GM12891 (cell line): ENCODE data around the gene GNAT1. TPM values are rescaled to one million over a fixed set of nuclear protein-coding genes. Genes with fewer than 3 reads are reported as not detected.

Experiments
- DNase-seq: peaks from one replicate; pipeline ENCODE4 v3.0.0; 2011; ENCODE audit warnings: low spot score; ENCODE audit not compliant: insufficient read length
- FAIRE-seq: peaks from 2 replicates; lab custom pipeline; 2011; peaks lifted over from hg19 to GRCh38; lab: Jason Lieb, UNC
- PAX5 ChIP-seq: IDR thresholded peaks from 2 replicates; pipeline ENCODE4 v1.6.1; 2011; ENCODE audit warnings: low read length, moderate library complexity, mild to moderate bottlenecking; ENCODE audit not compliant: insufficient read depth, severe bottlenecking
- POLR2A ChIP-seq: IDR thresholded peaks from 2 replicates; pipeline ENCODE4 v1.6.1; 2011; ENCODE audit warnings: low read depth, low read length, control low read depth
- POLR2AphosphoS5 ChIP-seq: IDR thresholded peaks from 2 replicates; pipeline ENCODE4 v1.6.1; 2011; ENCODE audit warnings: low read depth, low read length, control low read depth
- POU2F2 ChIP-seq: IDR thresholded peaks from 2 replicates; pipeline ENCODE4 v1.6.1; 2011; ENCODE audit warnings: low read depth, mild to moderate bottlenecking, control low read depth, low read length, moderate library complexity
- SPI1 ChIP-seq: IDR thresholded peaks from 2 replicates; pipeline ENCODE4 v1.6.1; 2011; ENCODE audit warnings: low read depth, low read length, control low read depth
- TAF1 ChIP-seq: IDR thresholded peaks from 2 replicates; pipeline ENCODE4 v1.6.1; 2011; ENCODE audit warnings: low read depth, low read length, control low read depth
- polyA plus RNA-seq: library from polyadenylated mRNA; unstranded; fragments of >200 nt; gene quantifications from one replicate; pipeline ENCODE4 v1.2.1, GENCODE V29; 2012; ENCODE audit warnings: low read depth, missing spikeins, inconsistent platforms; ENCODE audit not compliant: missing spikeins

The GNAT1 gene
- polyA plus RNA-seq = not detected

DNA sequence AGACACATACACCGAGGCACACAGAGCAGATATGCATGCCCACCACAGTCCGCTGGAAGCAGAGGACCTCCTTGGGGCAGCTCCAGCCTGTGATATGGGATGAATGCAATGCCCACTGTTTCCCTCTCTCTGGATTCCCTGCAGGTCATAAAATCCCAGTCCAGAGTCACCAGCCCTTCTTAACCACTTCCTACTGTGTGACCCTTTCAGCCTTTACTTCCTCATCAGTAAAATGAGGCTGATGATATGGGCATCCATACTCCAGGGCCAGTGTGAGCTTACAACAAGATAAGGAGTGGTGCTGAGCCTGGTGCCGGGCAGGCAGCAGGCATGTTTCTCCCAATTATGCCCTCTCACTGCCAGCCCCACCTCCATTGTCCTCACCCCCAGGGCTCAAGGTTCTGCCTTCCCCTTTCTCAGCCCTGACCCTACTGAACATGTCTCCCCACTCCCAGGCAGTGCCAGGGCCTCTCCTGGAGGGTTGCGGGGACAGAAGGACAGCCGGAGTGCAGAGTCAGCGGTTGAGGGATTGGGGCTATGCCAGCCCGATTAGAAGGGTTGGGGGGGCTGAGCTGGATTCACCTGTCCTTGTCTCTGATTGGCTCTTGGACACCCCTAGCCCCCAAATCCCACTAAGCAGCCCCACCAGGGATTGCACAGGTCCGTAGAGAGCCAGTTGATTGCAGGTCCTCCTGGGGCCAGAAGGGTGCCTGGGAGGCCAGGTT lies at the start of gene GNAT1:
GNAT1 (plus strand) TSS at position 675 of the 725 bp plus-strand sequence. CDS start 116 bp downstream, outside the sequence.
- FAIRE-seq (no peak), DNase-seq (no peak)
- TF ChIP-seq SPI1 (no peak), TAF1 (no peak), POU2F2 (no peak), PAX5 (no peak), POLR2A (no peak), POLR2AphosphoS5 (no peak)

DNA sequence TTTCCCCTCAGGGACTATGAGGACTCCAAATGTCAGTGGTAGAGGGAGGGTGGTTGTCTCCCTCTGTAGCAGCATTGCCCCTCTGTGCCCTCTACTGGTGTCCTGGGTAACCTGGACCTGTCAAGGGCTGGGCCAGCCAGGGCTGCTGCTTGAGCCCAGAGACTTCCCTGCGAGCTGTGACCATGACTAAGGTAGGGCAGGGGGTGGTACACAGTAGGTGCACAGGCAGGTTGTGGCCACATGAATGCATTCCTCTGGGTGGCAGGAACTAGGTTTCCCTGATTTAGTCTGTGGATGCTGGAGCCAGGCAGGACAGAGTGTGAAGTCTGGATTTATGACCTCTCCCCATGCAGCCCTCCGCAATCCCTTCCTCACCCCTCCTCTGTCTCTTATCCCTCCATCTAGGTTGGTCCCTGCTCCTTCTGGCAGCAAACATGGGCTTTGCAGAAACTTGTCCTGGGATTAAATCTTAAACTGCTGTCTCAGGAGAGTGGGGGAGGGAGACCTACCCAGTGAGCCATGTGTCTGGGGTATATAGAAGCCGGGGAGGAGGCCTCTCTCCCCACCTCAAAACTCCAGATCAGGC lies 45.0 kb upstream of the GNAT1 start:
- FAIRE-seq (no peak), DNase-seq (no peak)
- TF ChIP-seq POU2F2 = no peak
- TF ChIP-seq POLR2AphosphoS5 = no peak
- TF ChIP-seq TAF1 = no peak
- no peak for TF ChIP-seq SPI1
- TF ChIP-seq POLR2A = no peak
- TF ChIP-seq PAX5 = no peak

DNA sequence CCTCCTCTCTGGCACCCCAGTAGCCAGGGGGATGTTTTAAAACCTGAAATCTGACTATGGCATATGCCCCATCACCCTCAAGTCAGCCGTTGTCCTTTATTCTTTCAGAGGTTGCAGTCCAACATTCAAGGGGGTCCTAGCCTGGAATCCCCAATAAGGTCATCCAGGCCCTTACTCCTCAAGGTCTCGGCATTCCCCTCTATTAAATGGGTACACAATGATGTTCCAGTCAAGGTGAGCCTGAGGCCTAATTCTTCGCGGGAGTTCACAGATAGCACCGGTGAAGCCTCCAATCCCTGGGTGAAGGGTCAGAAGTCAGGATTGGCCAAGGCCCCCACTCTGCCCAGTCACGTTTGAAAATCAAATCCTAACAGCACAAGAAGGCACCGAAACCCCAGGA lies 44.4 kb upstream of the GNAT1 start:
- FAIRE-seq = no peak
- TF ChIP-seq POLR2AphosphoS5 (no peak), TAF1 (no peak), SPI1 (no peak), POU2F2 (no peak), POLR2A (no peak), PAX5 (no peak)
- no peak for DNase-seq

DNA sequence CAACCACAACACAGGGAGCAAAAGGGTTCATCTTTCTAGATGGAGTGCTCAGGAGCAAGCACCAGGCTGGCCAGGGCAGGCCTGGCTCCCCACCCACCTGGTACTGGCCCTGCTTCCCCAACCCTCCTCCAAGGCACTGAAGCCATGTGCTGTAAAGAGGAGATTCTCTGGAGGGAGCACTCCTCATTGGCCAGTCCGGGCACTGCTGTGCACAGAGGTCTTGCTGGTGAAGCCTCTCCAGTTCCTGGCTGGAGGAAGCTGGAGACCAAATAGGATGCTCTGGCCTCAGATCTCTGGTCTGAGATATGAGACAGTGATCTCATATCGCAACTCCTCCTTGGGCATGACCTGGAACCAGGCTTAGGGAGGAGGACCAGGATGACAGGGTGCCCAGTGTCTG lies 44.0 kb upstream of the GNAT1 start:
- DNase-seq = no peak
- TF ChIP-seq POLR2A = no peak
- TF ChIP-seq PAX5 = no peak
- no peak for TF ChIP-seq POLR2AphosphoS5
- TF ChIP-seq TAF1 = no peak
- no peak for TF ChIP-seq POU2F2
- TF ChIP-seq SPI1 = no peak
- FAIRE-seq = no peak

DNA sequence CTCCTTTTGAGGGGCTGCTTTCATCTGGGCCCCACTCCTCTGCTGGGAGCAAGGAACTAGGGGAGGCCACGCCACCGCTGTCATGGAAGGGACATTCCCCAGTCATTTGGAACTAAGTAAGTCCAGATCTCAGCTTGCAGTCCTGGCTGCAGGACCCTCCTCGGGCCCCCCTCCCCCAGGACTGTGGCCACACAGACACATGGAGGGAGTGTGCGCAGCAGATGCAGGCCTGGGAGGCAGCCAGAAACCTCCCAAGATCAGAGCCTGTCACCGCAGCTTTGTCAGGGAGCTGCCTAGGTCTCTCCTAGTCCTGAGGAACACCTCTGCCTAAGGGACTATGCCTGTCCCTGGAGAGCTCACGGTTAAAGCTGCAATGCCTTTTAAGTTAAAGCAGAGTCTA lies 43.5 kb upstream of the GNAT1 start:
- TF ChIP-seq POLR2AphosphoS5 = no peak
- TF ChIP-seq POU2F2 = no peak
- no peak for TF ChIP-seq POLR2A
- TF ChIP-seq PAX5 = no peak
- no peak for TF ChIP-seq SPI1
- TF ChIP-seq TAF1 = no peak
- FAIRE-seq (no peak), DNase-seq (no peak)

DNA sequence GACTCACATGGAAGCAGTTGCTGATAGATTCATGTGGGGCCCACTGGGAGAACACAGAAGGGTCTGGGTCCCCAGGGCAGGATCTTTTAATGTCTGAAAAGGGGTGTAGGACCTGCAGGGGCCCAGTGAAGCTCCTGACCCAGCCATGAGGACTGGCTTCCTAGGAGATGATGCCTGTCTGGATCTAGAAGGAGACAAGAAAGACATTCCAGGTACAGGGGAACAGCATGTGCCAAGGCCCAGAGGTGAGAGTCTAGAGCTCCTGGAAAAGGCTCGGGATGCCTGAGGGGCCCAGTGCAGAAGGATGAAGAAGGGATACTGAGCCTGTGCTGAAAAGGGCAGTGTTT lies 41.0 kb upstream of the GNAT1 start:
- no peak for TF ChIP-seq TAF1
- TF ChIP-seq POU2F2 = no peak
- TF ChIP-seq PAX5 = no peak
- no peak for TF ChIP-seq POLR2A
- no peak for TF ChIP-seq SPI1
- DNase-seq = no peak
- FAIRE-seq = no peak

DNA sequence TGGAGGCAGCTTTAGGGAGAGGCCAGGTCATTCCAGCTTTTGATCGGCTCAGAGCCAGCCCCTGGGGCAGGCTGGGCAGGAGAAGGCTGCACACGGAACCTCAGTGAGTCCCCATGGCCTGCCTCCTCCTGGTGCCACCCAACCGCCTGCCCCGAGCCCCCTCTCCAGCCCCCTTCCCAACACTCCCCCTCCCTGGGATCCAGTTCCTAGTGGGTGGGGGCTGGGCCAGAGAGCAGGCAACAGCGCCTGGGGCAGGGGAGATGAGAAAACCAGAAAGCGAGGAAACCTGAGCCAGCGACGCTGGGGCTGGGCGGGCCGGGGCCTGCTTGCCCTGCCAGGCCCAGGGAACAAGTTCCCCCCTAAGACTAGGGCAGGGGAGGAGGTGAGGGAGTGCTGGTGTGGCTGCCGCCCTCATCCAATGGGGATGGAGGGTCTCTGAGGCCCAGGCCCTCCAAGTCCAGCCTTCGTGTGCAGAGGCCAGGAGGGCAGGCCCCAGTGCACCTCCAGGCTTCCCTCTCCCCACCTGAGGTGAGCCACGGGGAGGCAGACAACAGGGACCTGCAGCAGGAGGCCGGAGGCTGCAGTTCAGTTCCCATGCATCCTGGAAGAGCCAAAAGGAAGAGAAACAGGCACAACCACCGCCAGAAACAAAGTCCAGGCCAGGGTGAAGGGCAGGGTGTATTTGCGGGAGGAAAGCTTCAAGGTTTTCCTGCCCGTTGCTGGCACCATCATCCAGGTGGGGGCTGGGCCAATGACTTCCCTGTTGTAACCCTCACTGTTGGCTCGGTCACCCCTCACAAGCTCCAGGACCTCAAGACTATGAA lies 40.3 kb upstream of the GNAT1 start:
- no peak for DNase-seq
- TF ChIP-seq POLR2A = no peak
- no peak for TF ChIP-seq PAX5
- no peak for TF ChIP-seq SPI1
- no peak for TF ChIP-seq POU2F2
- TF ChIP-seq TAF1 = no peak
- TF ChIP-seq POLR2AphosphoS5 = no peak
- no peak for FAIRE-seq

DNA sequence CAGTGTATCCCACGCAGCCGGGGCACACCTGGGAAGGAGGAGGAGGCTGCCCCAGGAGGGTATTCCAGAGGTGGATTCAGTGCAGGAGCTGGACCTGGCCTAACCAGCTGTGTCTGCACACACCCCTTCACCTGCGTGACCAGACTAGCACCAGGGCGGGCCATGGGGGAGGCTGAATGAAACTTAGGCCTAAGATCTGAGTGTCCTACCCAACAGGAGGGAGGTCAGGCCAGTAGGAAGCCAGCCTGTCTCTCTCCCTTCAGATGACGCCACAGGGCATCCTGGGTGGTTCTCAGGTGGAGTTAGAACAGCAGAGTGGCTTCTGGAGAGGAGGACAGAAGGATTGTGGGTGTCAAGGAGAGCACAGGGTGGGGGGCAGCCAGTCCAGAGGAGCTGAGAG lies 39.7 kb upstream of the GNAT1 start:
- no peak for TF ChIP-seq POU2F2
- no peak for TF ChIP-seq POLR2A
- TF ChIP-seq SPI1 = no peak
- no peak for TF ChIP-seq TAF1
- TF ChIP-seq POLR2AphosphoS5 = no peak
- TF ChIP-seq PAX5 = no peak
- DNase-seq = no peak
- no peak for FAIRE-seq
